Osteoblast (primary cell): ENCODE measurements around the gene ARHGAP15. TPM values are rescaled to one million over a fixed set of nuclear protein-coding genes. Genes with fewer than 3 reads are reported as not detected.

Experiments used
- DNase-seq: peaks from one replicate; pipeline ENCODE4 v3.0.0; 2011; ENCODE audit warnings: low spot score, mixed read lengths; ENCODE audit not compliant: insufficient read length; ENCODE audit errors: missing footprints
- H2AFZ ChIP-seq: 2 replicates; pipeline ENCODE4 v1.6.0; 2011; ENCODE audit warnings: mild to moderate bottlenecking, low read length
- H3K27ac ChIP-seq: 2 replicates; pipeline ENCODE4 v1.5.1; 2011; ENCODE audit warnings: mild to moderate bottlenecking, low read depth, low read length, moderate library complexity
- H3K27me3 ChIP-seq: 2 replicates; pipeline ENCODE4 v1.6.0; 2012; ENCODE audit warnings: mild to moderate bottlenecking, control low read depth, inconsistent platforms, low read length, moderate library complexity; ENCODE audit not compliant: insufficient read depth
- H3K36me3 ChIP-seq: 2 replicates; pipeline ENCODE4 v1.5.1; 2011; ENCODE audit warnings: mild to moderate bottlenecking, low read length, control low read depth, moderate library complexity; ENCODE audit not compliant: insufficient read depth
- H3K4me1 ChIP-seq: 2 replicates; pipeline ENCODE4 v1.5.1; 2011; ENCODE audit warnings: mild to moderate bottlenecking, low read length, control low read depth, moderate library complexity; ENCODE audit not compliant: insufficient read depth
- H3K4me2 ChIP-seq: 2 replicates; pipeline ENCODE4 v1.6.0; 2011; ENCODE audit warnings: mild to moderate bottlenecking, low read length; ENCODE audit not compliant: insufficient read depth
- H3K4me3 ChIP-seq: fragments of 200-600 bp; sonication (generic); 3 replicates; pipeline ENCODE4 v1.5.1; 2012; ENCODE audit warnings: mild to moderate bottlenecking, low read length, inconsistent platforms; ENCODE audit not compliant: insufficient read depth
- H3K79me2 ChIP-seq: 2 replicates; pipeline ENCODE4 v1.6.0; 2012; ENCODE audit warnings: mild to moderate bottlenecking, low read length, control low read depth, inconsistent platforms; ENCODE audit not compliant: insufficient read depth
- H3K9me3 ChIP-seq: 2 replicates; pipeline ENCODE4 v1.5.1; 2011; ENCODE audit warnings: low read depth, low read length, control low read depth
- H4K20me1 ChIP-seq: 2 replicates; pipeline ENCODE4 v1.6.0; 2012; ENCODE audit warnings: mild to moderate bottlenecking, low read length, control low read depth; ENCODE audit not compliant: insufficient read depth
- CTCF ChIP-seq: IDR thresholded peaks from 2 replicates; pipeline ENCODE4 v1.5.1; 2011; ENCODE audit warnings: mild to moderate bottlenecking, low read depth, low read length, moderate library complexity; ENCODE audit errors: extremely low read depth
- total RNA-seq: library from RNA; depleted of rRNA; stranded (reverse); fragments of >200 nt; gene quantifications from 2 replicates; pipeline ENCODE4 v1.2.3, GENCODE V29; 2012

Gene ARHGAP15
- total RNA-seq, 1 donor: 2.2 TPM

DNA sequence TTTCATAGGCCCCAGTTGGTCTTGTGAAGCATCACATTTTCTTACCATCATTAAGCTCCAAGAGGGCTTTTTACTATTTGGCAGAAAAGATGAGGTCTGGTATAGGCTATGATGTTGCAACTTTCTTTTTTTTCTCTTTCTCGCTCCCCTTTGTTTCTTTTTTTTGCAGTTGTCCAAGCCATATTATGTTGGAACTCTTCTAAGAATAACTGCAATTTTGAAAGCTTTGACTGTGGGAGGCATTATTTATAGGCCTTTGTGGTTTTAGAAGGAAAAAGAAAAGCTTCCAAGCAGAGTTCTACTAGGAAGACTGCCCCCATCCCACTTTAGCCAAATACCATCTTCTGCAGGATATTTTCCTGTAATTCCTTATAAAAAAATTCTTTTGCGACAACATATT lies 571.6 kb downstream of the ARHGAP15 start:
- Histone ChIP-seq H3K4me3 (no peak overlapping the region), H3K36me3 (no peaks in the 10 kb centered on the region), H3K27me3 (no peaks in the 10 kb centered on the region), H2AFZ (no peak overlapping the region), H3K9me3 (no peaks in the 10 kb centered on the region), H3K27ac (no peak overlapping the region), H4K20me1 (no peaks in the 10 kb centered on the region), H3K79me2 (no peaks in the 10 kb centered on the region), H3K4me2 (no peak overlapping the region), H3K4me1 (peaks cover 12% of the 10 kb centered on the region)
- no peak for DNase-seq
- TF ChIP-seq CTCF: no peak

DNA sequence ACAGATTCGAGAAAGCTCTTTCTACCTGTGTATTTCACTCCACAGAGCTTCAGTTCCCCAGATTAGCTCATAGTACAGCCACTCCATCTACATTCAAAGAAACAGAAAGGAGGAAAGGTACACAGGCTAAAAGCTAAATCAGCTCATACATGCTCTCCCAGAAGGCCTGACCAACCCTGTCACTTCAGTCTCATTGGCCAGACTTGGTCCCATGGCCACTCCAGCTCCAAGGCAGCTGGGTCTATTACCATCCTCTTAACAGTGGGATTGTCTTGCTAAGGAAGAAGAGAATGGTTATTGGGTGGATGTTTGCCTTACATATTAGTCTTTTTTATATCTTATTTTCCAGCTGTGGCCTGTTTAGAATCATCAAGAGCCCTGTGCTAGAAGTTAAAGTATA lies 572.6 kb downstream of the ARHGAP15 start:
- no peaks in the 10 kb centered on the region for H3K36me3 ChIP-seq
- no peaks in the 10 kb centered on the region for H3K9me3 ChIP-seq
- no peaks in the 10 kb centered on the region for H3K79me2 ChIP-seq
- H3K4me2 ChIP-seq: no peak overlapping the region
- DNase-seq: no peak
- no peaks in the 10 kb centered on the region for H4K20me1 ChIP-seq
- H3K4me1 ChIP-seq: peaks cover 16% of the 10 kb centered on the region
- no peak for TF ChIP-seq CTCF
- no peak overlapping the region for H3K4me3 ChIP-seq
- no peak overlapping the region for H3K27ac ChIP-seq
- no peaks in the 10 kb centered on the region for H3K27me3 ChIP-seq
- H2AFZ ChIP-seq: no peak overlapping the region

- Histone ChIP-seq H2AFZ (no peak overlapping the region), H3K36me3 (no peaks in the 10 kb centered on the region), H3K79me2 (no peaks in the 10 kb centered on the region), H3K4me1 (peaks cover 16% of the 10 kb centered on the region), H3K9me3 (no peaks in the 10 kb centered on the region), H3K4me2 (no peak overlapping the region), H3K4me3 (no peak overlapping the region), H3K27ac (no peak overlapping the region), H3K27me3 (no peaks in the 10 kb centered on the region), H4K20me1 (no peaks in the 10 kb centered on the region)
- no peak for DNase-seq
- no peak for TF ChIP-seq CTCF
Observed at GRCh38 chr2:143702931-143703330, 573.7 kb downstream of the ARHGAP15 start.

DNA sequence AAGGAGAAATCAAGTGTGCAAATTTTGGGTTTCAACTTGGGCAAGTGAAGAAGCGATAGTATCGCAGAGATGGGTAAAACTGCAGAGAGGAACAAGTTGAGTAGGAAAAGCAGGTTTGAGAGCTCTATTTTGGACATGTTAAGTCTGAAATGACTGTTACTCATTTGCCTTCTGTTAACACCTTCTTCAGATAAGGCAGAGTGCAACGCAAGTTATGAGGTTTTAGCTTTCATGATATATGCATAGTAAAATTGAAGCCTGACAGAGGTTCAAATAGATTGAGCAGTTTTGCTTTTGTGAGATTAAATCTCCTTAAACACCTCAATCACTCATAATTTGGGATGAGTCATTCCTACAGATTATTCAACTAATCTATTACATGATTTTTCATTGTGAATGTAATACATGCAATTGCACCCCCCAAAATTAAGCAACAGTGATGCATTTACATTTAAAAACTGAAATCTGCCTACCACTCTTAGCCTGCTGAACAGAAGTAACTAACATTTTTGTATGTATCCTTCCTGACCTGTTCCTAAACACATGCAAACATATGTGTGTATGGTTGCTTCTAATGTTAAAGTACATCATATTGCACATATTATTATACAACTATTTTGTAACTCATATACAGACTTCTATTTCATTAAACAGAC lies 575.4 kb downstream of the ARHGAP15 start:
- H3K27ac ChIP-seq: no peak overlapping the region
- H3K9me3 ChIP-seq: no peaks in the 10 kb centered on the region
- H4K20me1 ChIP-seq: no peaks in the 10 kb centered on the region
- no peaks in the 10 kb centered on the region for H3K36me3 ChIP-seq
- H3K4me1 ChIP-seq: peaks cover 16% of the 10 kb centered on the region
- TF ChIP-seq CTCF: no peak
- no peak for DNase-seq
- H3K79me2 ChIP-seq: no peaks in the 10 kb centered on the region
- H3K27me3 ChIP-seq: no peaks in the 10 kb centered on the region
- no peak overlapping the region for H2AFZ ChIP-seq
- H3K4me3 ChIP-seq: no peak overlapping the region
- no peak overlapping the region for H3K4me2 ChIP-seq
